Lower leg skin (tissue), 3 donors: ENCODE measurements around the gene NCAPG2.

Experiments
- CTCF ChIP-seq, 3 donors: fragments of 450-650 bp; IDR thresholded peaks; one replicate each; pipeline ENCODE4 v1.5.1; 2016; ENCODE audit warnings: antibody characterized with exemption in 3 of 3, mild to moderate bottlenecking in 3 of 3, moderate library complexity in 2 of 3
- POLR2A ChIP-seq, 2 donors: fragments of 450-650 bp; IDR thresholded peaks; one replicate each; pipeline ENCODE4 v1.6.1; 2016 to 2017; ENCODE audit warnings: antibody characterized with exemption in 2 of 2, mild to moderate bottlenecking in 1 of 2, moderate library complexity in 1 of 2

DNA sequence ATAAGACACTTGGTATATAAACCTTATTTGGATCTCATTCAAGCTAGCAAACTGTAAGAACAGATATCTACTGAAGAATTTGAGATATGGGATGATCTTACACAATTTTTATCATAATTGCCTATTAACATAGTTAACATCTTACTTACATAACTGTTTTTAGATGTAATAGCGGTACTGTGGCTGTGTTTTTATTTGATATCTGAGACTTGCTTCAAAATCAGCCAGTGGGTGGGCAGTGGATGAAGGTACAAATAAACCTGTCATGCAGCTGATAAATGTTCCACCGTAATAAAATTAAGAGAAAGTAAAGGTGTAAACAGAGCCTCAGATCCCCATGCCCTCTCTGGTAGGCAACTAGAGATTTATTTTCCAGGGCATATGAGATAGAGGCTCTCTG is 88.6 kb downstream of the NCAPG2 start:
- TF ChIP-seq CTCF (IDR thresholded peaks at IDR 0.05) = no peak
- no peak for TF ChIP-seq POLR2A (IDR thresholded peaks at IDR 0.05)
